Left ventricle myocardium inferior (tissue), 1 donor: ENCODE measurements around the gene TBC1D5. TPM values are rescaled to one million over a fixed set of nuclear protein-coding genes. Genes with fewer than 3 reads are reported as not detected.

Experiments
- DNase-seq: peaks from one replicate; pipeline ENCODE4 v3.0.0-alpha.2; 2020
- H3K27ac ChIP-seq: fragments of 200-600 bp; replicated peaks from 2 replicates; pipeline ENCODE4 v1.8.0; 2021
- H3K27me3 ChIP-seq: fragments of 200-600 bp; 2 replicates; pipeline ENCODE4 v1.8.0; 2021; ENCODE audit warnings: low read depth
- H3K36me3 ChIP-seq: fragments of 200-600 bp; 2 replicates; pipeline ENCODE4 v1.8.0; 2021
- H3K4me1 ChIP-seq: fragments of 200-600 bp; 2 replicates; pipeline ENCODE4 v1.8.0; 2021
- H3K4me3 ChIP-seq: fragments of 200-600 bp; 2 replicates; pipeline ENCODE4 v1.8.0; 2021; ENCODE audit warnings: mild to moderate bottlenecking, moderate library complexity
- H3K9me3 ChIP-seq: fragments of 200-600 bp; replicated peaks from 2 replicates; pipeline ENCODE4 v1.8.0; 2021
- CTCF ChIP-seq: fragments of 200-600 bp; IDR thresholded peaks from 2 replicates; pipeline ENCODE4 v1.8.0; 2021; ENCODE audit warnings: antibody characterized with exemption, mild to moderate bottlenecking, borderline replicate concordance
- intact Hi-C: fragments of 100-400 bp; cut with micrococcal nuclease; formaldehyde crosslinking; loops from one replicate; pipeline ENCODE4 v1.11.0; 2022
- total RNA-seq: library from RNA; stranded (reverse); fragmentation: NEBNext Ultra II Directional; extraction: Animal tissue kit (Norgen Biotek cat#: 25700); gene quantifications from one replicate; pipeline ENCODE4 v1.2.1, GENCODE V29; 2021
- donor health status: DM: no; HTN: yes; CAD: no; lungs with severe emphysema.

Gene TBC1D5
- total RNA-seq, 1 donor from 2014 or later: 26.9 TPM

- no peak for DNase-seq
- intact Hi-C loops: no loop called here
- Histone ChIP-seq H3K27ac (no peak overlapping the region), H3K4me3 (no peak overlapping the region), H3K27me3 (no peaks in the 10 kb centered on the region), H3K36me3 (no peaks in the 10 kb centered on the region), H3K4me1 (no peaks in the 10 kb centered on the region), H3K9me3 (no peaks in the 10 kb centered on the region)
- no peak for TF ChIP-seq CTCF
These were observed 234.2 kb downstream of the TBC1D5 start for GRCh38 chr3:17508180-17508752.

GRCh38 chr3:17507480-17507879 is 235.0 kb downstream of the TBC1D5 start:
- H3K27ac ChIP-seq: no peak overlapping the region
- H3K9me3 ChIP-seq: no peaks in the 10 kb centered on the region
- H3K4me3 ChIP-seq: no peak overlapping the region
- no peak for TF ChIP-seq CTCF
- no peaks in the 10 kb centered on the region for H3K36me3 ChIP-seq
- no peaks in the 10 kb centered on the region for H3K4me1 ChIP-seq
- DNase-seq: no peak
- intact Hi-C loops: no loop called here
- no peaks in the 10 kb centered on the region for H3K27me3 ChIP-seq

GRCh38 chr3:17505856-17506255 is 236.6 kb downstream of the TBC1D5 start:
- H3K36me3 ChIP-seq: no peaks in the 10 kb centered on the region
- intact Hi-C loops: no loop called here
- H3K9me3 ChIP-seq: no peaks in the 10 kb centered on the region
- H3K4me3 ChIP-seq: no peak overlapping the region
- no peak overlapping the region for H3K27ac ChIP-seq
- TF ChIP-seq CTCF: no peak
- no peaks in the 10 kb centered on the region for H3K27me3 ChIP-seq
- no peak for DNase-seq
- no peaks in the 10 kb centered on the region for H3K4me1 ChIP-seq

GRCh38 chr3:17501745-17502144 is 240.7 kb downstream of the TBC1D5 start:
- Histone ChIP-seq H3K4me1 (no peaks in the 10 kb centered on the region), H3K27ac (no peak overlapping the region), H3K27me3 (no peaks in the 10 kb centered on the region), H3K9me3 (no peaks in the 10 kb centered on the region), H3K4me3 (no peak overlapping the region), H3K36me3 (no peaks in the 10 kb centered on the region)
- intact Hi-C loops: no loop called here
- no peak for TF ChIP-seq CTCF
- DNase-seq: no peak

- no peak overlapping the region for H3K27ac ChIP-seq
- no peaks in the 10 kb centered on the region for H3K4me1 ChIP-seq
- no peak for TF ChIP-seq CTCF
- DNase-seq: no peak
- H3K4me3 ChIP-seq: no peak overlapping the region
- no peaks in the 10 kb centered on the region for H3K27me3 ChIP-seq
- no peaks in the 10 kb centered on the region for H3K36me3 ChIP-seq
- no peaks in the 10 kb centered on the region for H3K9me3 ChIP-seq
- intact Hi-C loops: no loop called here
These were observed 241.8 kb downstream of the TBC1D5 start for GRCh38 chr3:17500618-17501017.
